Muscle layer of colon (tissue), 2 donors: ENCODE measurements around the gene OR8D2.

Source experiments
- H3K27ac ChIP-seq: one replicate; pipeline ENCODE4 v1.7.0; 2013; ENCODE audit warnings: low read depth, mild to moderate bottlenecking, low read length, moderate library complexity
- H3K27me3 ChIP-seq, 2 donors: one replicate each; pipeline ENCODE4 v1.7.0; 2013; ENCODE audit warnings: low read length in 2 of 2, mild to moderate bottlenecking in 2 of 2; ENCODE audit not compliant: insufficient read depth in 2 of 2, control insufficient read depth in 1 of 2
- H3K36me3 ChIP-seq: one replicate; pipeline ENCODE4 v1.7.0; 2013; ENCODE audit warnings: mild to moderate bottlenecking, low read length; ENCODE audit not compliant: insufficient read depth
- H3K4me1 ChIP-seq: one replicate; pipeline ENCODE4 v1.7.0; 2013; ENCODE audit warnings: mild to moderate bottlenecking, low read length; ENCODE audit not compliant: insufficient read depth
- H3K4me3 ChIP-seq, 2 donors: one replicate each; pipeline ENCODE4 v1.7.0; 2013; ENCODE audit warnings: low read length in 2 of 2, low read depth in 1 of 2, mild to moderate bottlenecking in 1 of 2, moderate library complexity in 1 of 2
- H3K9ac ChIP-seq: one replicate; pipeline ENCODE4 v1.7.0; 2013; ENCODE audit warnings: low read length
- H3K9me3 ChIP-seq: one replicate; pipeline ENCODE4 v1.7.0; 2013; ENCODE audit warnings: mild to moderate bottlenecking, low read length
- donor health status: abdominal sarcoma.
- donor health status: Adenocarcinoma of cecum.

OR8D2 gene

DNA sequence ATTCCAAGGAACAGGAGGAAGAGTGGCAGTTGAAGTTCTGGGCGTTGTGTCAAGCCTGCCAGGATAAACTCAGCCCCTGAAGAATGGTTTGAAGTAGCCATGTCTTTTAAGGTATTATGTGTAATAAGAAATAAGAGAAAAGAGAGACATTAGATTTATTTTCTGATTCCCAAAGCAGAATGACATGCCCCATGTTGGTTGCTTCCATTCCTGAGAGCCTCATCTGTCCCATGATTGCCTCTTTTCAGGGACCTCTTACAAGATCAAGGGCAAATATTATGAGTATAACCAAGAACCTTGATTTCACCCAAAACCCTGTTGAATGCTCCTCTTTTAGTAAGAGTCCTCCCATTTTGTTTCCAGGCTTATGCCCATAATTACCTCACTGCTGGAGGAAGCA, at the start of gene OR8D2:
Gene OR8D2, minus strand, starts transcription at position 101 of the 400 bp plus-strand sequence. Its CDS starts 0 bp downstream, at position 101.
- no peaks in the 10 kb centered on the region for H3K9me3 ChIP-seq
- no peak within 1 kb of the TSS for H3K4me3 ChIP-seq
- H3K27ac ChIP-seq: no peak within 1 kb of the TSS
- H3K27me3 ChIP-seq: no peaks in the 10 kb centered on the region
- H3K9ac ChIP-seq: no peak within 1 kb of the TSS
- no peaks in the 10 kb centered on the region for H3K4me1 ChIP-seq
- H3K36me3 ChIP-seq: no peaks in the 10 kb centered on the region

- H3K27ac ChIP-seq: no peak overlapping the region
- H3K4me1 ChIP-seq: no peaks in the 10 kb centered on the region
- H3K36me3 ChIP-seq: no peaks in the 10 kb centered on the region
- no peak overlapping the region for H3K4me3 ChIP-seq
- H3K9me3 ChIP-seq: no peaks in the 10 kb centered on the region
- no peaks in the 10 kb centered on the region for H3K27me3 ChIP-seq
- no peak overlapping the region for H3K9ac ChIP-seq
Observed at GRCh38 chr11:124359566-124359965, 39.6 kb upstream of the OR8D2 start.

DNA sequence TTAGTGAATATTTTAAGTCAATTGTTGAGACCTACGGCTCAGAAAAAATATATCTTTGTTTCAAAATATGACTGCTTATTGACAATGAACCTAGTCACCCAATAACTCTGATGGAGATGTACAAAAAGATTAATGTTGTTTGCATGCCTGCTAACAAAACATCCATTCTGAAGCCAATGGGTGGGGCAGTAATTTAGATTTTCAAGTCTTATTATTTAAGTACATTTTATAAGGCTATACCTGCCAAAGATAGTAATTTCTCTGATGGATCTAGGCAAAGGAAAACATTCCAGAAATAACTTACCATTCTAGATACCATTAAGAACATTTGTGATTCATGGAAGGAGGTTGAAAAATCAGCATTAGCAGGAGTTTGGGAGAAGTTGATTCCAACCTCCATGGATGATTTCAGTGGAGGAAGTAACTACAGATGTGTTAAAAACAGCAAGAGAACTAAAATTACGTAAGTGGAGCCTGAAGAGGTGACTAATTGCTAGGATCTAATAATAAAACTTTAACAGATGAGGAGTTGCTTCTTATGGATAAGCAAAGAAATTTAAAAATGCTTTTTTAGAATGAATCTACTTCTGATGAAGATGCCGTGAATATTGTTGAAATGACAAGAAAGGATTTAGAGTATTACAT, 26.4 kb upstream of the OR8D2 start:
- Histone ChIP-seq H3K9me3 (no peaks in the 10 kb centered on the region), H3K27ac (no peak overlapping the region), H3K4me3 (no peak overlapping the region), H3K9ac (no peak overlapping the region), H3K27me3 (no peaks in the 10 kb centered on the region), H3K4me1 (no peaks in the 10 kb centered on the region), H3K36me3 (no peaks in the 10 kb centered on the region)

DNA sequence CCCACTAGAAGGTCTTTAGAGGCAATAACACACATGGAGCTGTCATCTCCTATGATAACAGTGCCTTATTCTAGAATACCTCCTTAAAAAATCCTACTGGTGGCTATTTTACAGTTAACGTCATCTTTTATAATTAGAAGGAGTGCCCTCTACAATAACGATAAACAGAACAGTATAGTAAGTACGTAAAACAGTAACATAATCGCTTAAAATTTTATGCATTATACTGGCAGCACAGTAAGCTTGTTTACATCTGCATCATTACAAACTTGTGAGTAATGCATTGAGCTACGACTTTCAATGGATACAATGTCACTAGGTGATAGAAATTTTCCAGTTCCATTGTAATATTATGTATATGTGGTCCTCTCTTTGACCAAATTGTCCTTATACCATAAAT, 24.3 kb upstream of the OR8D2 start:
- H3K9ac ChIP-seq: no peak overlapping the region
- H3K36me3 ChIP-seq: no peaks in the 10 kb centered on the region
- no peak overlapping the region for H3K4me3 ChIP-seq
- no peak overlapping the region for H3K27ac ChIP-seq
- no peaks in the 10 kb centered on the region for H3K4me1 ChIP-seq
- no peaks in the 10 kb centered on the region for H3K9me3 ChIP-seq
- no peaks in the 10 kb centered on the region for H3K27me3 ChIP-seq

DNA sequence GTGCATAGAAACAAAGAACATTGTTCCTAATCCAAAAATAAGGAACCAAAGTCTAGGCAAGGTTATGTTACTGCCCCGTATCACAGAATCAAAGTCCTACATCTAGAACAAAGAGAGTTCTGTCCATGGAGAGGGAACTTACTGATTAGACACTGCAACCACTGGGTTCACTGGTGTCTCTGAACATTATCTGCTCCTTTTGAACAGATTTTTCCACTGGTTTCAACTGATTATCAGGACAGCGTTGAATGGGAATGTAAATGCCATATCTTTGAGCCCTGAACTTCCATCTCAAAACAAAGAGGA, 20.1 kb upstream of the OR8D2 start:
- no peaks in the 10 kb centered on the region for H3K9me3 ChIP-seq
- H3K27ac ChIP-seq: no peak overlapping the region

GRCh38 chr11:124339396-124340141, 19.6 kb upstream of the OR8D2 start:
- Histone ChIP-seq H3K36me3 (no peaks in the 10 kb centered on the region), H3K27me3 (no peaks in the 10 kb centered on the region), H3K4me1 (no peaks in the 10 kb centered on the region), H3K9me3 (no peaks in the 10 kb centered on the region), H3K27ac (no peak overlapping the region), H3K9ac (no peak overlapping the region), H3K4me3 (no peak overlapping the region)

More for the DNA sequence above, 20.1 kb upstream of the OR8D2 start:
- no peaks in the 10 kb centered on the region for H3K36me3 ChIP-seq
- no peaks in the 10 kb centered on the region for H3K27me3 ChIP-seq
- no peak overlapping the region for H3K4me3 ChIP-seq
- no peaks in the 10 kb centered on the region for H3K4me1 ChIP-seq
- H3K9ac ChIP-seq: no peak overlapping the region

DNA sequence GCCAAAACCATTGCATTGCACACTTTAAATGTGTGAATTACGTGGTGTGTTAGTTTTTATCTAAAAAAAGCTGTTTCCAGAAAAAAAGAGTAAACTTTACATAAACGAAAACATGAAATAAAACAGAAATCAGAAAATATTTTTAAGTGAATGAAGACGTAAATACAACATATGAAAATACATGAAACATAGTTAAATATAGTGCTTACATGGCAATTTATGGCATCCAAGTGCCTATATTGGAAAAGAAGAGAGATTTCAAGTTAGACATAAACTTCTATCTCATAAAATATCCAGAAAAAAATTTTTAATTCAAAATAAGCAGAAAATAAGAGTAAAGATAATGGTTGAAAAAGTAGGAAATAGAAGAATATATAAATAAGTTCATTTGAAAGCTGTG, 11.9 kb upstream of the OR8D2 start:
- Histone ChIP-seq H3K27ac (no peak overlapping the region), H3K36me3 (no peaks in the 10 kb centered on the region), H3K9ac (no peak overlapping the region), H3K9me3 (no peaks in the 10 kb centered on the region), H3K4me1 (no peaks in the 10 kb centered on the region), H3K27me3 (no peaks in the 10 kb centered on the region), H3K4me3 (no peak overlapping the region)

DNA sequence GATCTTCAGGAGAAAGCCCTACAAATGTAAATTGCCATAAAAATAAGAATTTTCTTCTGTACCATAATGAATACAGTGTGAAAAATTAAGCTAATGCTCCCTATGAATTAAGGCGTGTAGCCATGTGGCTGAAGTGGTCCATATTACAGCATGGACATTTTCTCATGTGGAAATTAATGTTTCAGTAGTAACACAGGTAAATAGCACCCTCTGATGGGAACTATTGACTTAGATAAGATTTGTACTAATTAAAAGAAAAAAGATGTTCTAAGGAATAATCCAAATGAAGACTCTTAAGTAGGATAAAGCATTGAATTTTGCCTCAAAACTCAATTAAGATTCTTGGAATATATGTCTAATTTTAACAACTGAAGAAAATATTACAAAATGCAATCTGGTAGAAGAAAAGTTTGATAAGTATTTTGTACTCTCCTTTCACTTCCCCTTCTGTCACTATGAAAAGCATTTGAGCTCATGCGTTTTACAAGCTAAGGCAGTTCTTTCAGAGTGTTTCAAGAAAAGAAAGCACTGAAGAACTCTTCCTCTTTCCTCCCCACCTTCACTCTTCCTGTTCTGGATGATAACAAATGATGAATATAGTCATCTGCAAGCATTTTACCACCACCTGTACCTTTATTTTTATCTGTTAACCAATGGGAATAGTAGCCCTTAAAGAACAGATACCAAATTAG, 9.9 kb upstream of the OR8D2 start:
- H3K9me3 ChIP-seq: no peaks in the 10 kb centered on the region
- H3K27ac ChIP-seq: no peak overlapping the region
- no peak overlapping the region for H3K9ac ChIP-seq
- H3K4me1 ChIP-seq: no peaks in the 10 kb centered on the region
- H3K27me3 ChIP-seq: no peaks in the 10 kb centered on the region
- no peaks in the 10 kb centered on the region for H3K36me3 ChIP-seq
- no peak overlapping the region for H3K4me3 ChIP-seq

- H3K27me3 ChIP-seq: no peaks in the 10 kb centered on the region
Observed at GRCh38 chr11:124327775-124328174, 7.8 kb upstream of the OR8D2 start.

DNA sequence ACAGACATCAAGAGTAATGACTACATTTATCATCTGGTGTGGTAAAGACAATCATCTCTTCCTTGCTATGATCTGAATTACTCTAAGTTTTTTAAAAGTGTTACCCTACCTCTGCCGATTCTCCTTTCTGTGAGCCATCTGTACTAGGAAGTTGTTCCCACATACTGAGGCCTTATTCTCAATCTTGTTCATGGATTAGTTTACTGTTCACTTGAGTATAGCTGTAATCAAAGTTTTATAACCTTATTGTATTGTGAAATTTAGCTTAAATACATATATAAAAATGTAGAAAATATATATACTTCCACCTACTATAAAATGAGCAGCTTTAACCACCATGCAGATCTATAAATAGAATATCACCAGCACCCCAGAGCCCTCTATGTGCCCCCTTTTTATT, 2.4 kb upstream of the OR8D2 start:
- no peaks in the 10 kb centered on the region for H3K27me3 ChIP-seq
- no peaks in the 10 kb centered on the region for H3K36me3 ChIP-seq
- H3K4me1 ChIP-seq: no peaks in the 10 kb centered on the region
- H3K27ac ChIP-seq: no peak overlapping the region
- H3K9ac ChIP-seq: no peak overlapping the region
- no peaks in the 10 kb centered on the region for H3K9me3 ChIP-seq
- H3K4me3 ChIP-seq: no peak overlapping the region

More at GRCh38 chr11:124327775-124328174, 7.8 kb upstream of the OR8D2 start:
- H3K36me3 ChIP-seq: no peaks in the 10 kb centered on the region
- H3K27ac ChIP-seq: no peak overlapping the region
- H3K9ac ChIP-seq: no peak overlapping the region
- H3K9me3 ChIP-seq: no peaks in the 10 kb centered on the region
- no peak overlapping the region for H3K4me3 ChIP-seq
- no peaks in the 10 kb centered on the region for H3K4me1 ChIP-seq

GRCh38 chr11:124315052-124315451, 4.9 kb downstream of the OR8D2 start:
- no peak overlapping the region for H3K9ac ChIP-seq
- no peaks in the 10 kb centered on the region for H3K9me3 ChIP-seq
- no peaks in the 10 kb centered on the region for H3K36me3 ChIP-seq
- H3K4me3 ChIP-seq: no peak overlapping the region
- no peak overlapping the region for H3K27ac ChIP-seq
- no peaks in the 10 kb centered on the region for H3K27me3 ChIP-seq
- H3K4me1 ChIP-seq: no peaks in the 10 kb centered on the region
